MM.1S (cell line): Measurements from ENCODE around the gene ZMYND15.

Experiments
- CTCF ChIP-seq: fragments of 300-600 bp; sonication (generic); IDR thresholded peaks from 2 replicates; pipeline ENCODE4 v1.5.1; 2016; ENCODE audit warnings: antibody characterized with exemption, low read length, mixed read lengths
- EZH2 ChIP-seq: fragments of 300-600 bp; sonication (generic); optimal IDR thresholded peaks from 2 replicates; pipeline ENCODE3; 2017; ENCODE audit warnings: low read depth, mild to moderate bottlenecking, antibody characterized with exemption, low read length, mixed read lengths

GRCh38 chr17:4716081-4716480 is 23.6 kb upstream of the ZMYND15 start:
- no peak for TF ChIP-seq CTCF
- TF ChIP-seq EZH2: no peak
